Chondrocyte (in vitro differentiated cells): ENCODE data around the gene STARD3. TPM values are rescaled to one million over a fixed set of nuclear protein-coding genes. Genes with fewer than 3 reads are reported as not detected.

Experiments
- DNase-seq: peaks from one replicate; pipeline ENCODE4 v3.0.0; 2021; ENCODE audit warnings: mixed read lengths, low spot score
- H3K27ac Mint-ChIP-seq: one replicate; pipeline ENCODE4 v1.8.0; 2021; ENCODE audit warnings: mild to moderate bottlenecking, moderate library complexity, mixed read lengths; ENCODE audit not compliant: unreplicated experiment
- H3K27me3 Mint-ChIP-seq: 2 replicates; pipeline ENCODE4 v1.8.0; 2021; ENCODE audit warnings: low read depth, mixed read lengths
- H3K36me3 Mint-ChIP-seq: 2 replicates; pipeline ENCODE4 v1.8.0; 2021; ENCODE audit warnings: low read depth, mixed read lengths
- H3K4me1 Mint-ChIP-seq: 2 replicates; pipeline ENCODE4 v1.8.0; 2021; ENCODE audit warnings: low read depth, mild to moderate bottlenecking, mixed read lengths
- H3K4me3 Mint-ChIP-seq: one replicate; pipeline ENCODE4 v1.8.0; 2021; ENCODE audit warnings: mild to moderate bottlenecking, moderate library complexity, mixed read lengths; ENCODE audit not compliant: unreplicated experiment
- H3K9me3 Mint-ChIP-seq: 2 replicates; pipeline ENCODE4 v1.8.0; 2021; ENCODE audit warnings: low read depth, mixed read lengths
- total RNA-seq: library from RNA; stranded (reverse); gene quantifications from 3 replicates; pipeline ENCODE4 v1.2.1, GENCODE V29; 2021
- TF ChIP-seq, protein P1 (sequence below): fragments of 200-600 bp; sonication (generic); IDR thresholded peaks from 2 replicates; pipeline ENCODE4 v1.5.0; 2021; ENCODE audit warnings: antibody characterized with exemption, mild to moderate bottlenecking, moderate library complexity

STARD3 gene
- total RNA-seq, 1 donor from 2014 or later = 42.3 TPM

DNA sequence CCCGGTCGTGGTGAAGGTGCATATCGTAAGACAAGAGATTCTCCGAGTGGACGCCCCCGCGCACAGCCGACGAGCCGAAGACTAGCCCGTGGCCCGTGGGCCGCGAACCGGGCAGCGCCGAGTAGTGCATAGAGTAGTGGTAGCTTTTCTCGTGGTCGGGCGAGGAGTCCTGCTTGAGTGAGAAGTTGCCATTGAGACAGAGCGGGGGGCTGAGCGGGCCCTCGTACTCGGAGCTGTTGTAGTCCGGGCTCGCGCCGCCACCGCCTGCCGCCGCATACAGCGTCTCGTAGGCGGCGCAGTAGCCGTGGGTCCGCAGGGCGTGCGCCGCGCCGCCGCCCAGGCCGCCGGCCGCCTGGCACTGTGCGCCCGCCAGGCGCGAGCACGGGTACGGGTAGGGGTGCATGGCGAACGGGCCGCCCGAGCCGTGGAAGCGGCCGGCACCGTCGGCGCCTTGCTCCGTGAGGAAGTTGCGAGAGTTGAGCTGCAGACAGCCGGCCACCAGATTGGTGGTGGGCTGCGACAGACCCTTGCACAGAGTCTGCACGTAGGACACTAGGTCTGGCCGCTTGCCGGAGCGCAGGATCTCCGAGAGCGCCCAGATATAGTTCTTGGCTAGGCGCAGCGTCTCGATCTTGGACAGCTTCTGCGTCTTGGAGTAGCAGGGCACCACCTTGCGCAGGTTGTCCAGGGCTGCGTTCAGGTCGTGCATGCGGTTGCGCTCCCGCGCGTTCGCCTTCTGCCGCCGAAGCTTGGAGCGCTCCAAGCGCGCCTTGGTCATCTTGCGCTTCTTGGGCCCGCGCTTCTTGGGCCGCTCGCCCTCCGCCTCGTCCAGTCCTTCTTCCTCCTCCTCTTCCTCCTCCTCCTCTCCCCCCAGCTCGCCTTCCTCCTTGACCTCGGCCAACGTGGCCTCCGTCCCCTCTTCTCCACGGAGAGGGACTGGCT is 31.2 kb upstream of the STARD3 start:
- H3K9me3 Mint-ChIP-seq = no peaks in the 10 kb centered on the region
- no peak for DNase-seq
- H3K36me3 Mint-ChIP-seq = no peaks in the 10 kb centered on the region
- H3K4me1 Mint-ChIP-seq = peaks cover 7% of the 10 kb centered on the region
- peaks cover 63% of the 10 kb centered on the region for H3K27me3 Mint-ChIP-seq
- TF ChIP-seq, protein P1, sequence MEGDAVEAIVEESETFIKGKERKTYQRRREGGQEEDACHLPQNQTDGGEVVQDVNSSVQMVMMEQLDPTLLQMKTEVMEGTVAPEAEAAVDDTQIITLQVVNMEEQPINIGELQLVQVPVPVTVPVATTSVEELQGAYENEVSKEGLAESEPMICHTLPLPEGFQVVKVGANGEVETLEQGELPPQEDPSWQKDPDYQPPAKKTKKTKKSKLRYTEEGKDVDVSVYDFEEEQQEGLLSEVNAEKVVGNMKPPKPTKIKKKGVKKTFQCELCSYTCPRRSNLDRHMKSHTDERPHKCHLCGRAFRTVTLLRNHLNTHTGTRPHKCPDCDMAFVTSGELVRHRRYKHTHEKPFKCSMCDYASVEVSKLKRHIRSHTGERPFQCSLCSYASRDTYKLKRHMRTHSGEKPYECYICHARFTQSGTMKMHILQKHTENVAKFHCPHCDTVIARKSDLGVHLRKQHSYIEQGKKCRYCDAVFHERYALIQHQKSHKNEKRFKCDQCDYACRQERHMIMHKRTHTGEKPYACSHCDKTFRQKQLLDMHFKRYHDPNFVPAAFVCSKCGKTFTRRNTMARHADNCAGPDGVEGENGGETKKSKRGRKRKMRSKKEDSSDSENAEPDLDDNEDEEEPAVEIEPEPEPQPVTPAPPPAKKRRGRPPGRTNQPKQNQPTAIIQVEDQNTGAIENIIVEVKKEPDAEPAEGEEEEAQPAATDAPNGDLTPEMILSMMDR = no peak
- peak overlapping the region; percentile 28 for H3K4me3 Mint-ChIP-seq
- H3K27ac Mint-ChIP-seq = no peak overlapping the region

DNA sequence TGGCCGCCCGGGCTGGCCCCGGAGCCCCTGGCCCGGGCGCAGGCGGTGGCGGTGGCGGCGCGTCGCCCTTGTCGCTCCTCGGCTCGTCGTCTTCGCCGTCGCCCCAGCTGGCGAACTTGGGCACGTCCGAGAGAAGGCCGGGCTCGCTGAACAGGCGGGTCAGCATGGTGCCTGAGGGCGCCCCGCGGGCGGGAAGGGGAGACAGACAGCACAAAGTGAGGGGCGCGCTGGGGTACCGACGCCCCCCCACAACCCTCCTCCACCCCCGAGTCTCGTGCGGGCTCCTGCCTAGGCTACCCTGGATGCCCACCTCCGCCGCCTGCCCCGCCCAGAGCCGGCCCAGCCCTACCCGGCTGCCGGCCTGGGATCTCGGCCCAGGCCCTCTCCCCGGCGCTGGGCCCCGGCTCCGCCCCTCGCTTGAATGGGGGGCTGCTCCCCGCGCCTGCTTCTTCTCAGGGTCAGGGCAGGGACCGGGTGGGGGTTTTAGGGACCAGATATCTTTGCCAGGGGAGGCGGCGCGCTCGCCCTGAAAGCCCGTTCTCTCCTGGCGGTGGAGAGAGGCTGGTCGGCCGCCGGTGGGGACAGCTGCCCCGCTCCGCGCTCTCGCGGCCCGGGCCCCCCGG is 30.4 kb upstream of the STARD3 start:
- no peak overlapping the region for H3K27ac Mint-ChIP-seq
- TF ChIP-seq, protein P1 = no peak
- H3K4me3 Mint-ChIP-seq = no peak overlapping the region
- H3K36me3 Mint-ChIP-seq = no peaks in the 10 kb centered on the region
- H3K4me1 Mint-ChIP-seq = peaks cover 7% of the 10 kb centered on the region
- no peak for DNase-seq
- peaks cover 63% of the 10 kb centered on the region for H3K27me3 Mint-ChIP-seq
- no peaks in the 10 kb centered on the region for H3K9me3 Mint-ChIP-seq

DNA sequence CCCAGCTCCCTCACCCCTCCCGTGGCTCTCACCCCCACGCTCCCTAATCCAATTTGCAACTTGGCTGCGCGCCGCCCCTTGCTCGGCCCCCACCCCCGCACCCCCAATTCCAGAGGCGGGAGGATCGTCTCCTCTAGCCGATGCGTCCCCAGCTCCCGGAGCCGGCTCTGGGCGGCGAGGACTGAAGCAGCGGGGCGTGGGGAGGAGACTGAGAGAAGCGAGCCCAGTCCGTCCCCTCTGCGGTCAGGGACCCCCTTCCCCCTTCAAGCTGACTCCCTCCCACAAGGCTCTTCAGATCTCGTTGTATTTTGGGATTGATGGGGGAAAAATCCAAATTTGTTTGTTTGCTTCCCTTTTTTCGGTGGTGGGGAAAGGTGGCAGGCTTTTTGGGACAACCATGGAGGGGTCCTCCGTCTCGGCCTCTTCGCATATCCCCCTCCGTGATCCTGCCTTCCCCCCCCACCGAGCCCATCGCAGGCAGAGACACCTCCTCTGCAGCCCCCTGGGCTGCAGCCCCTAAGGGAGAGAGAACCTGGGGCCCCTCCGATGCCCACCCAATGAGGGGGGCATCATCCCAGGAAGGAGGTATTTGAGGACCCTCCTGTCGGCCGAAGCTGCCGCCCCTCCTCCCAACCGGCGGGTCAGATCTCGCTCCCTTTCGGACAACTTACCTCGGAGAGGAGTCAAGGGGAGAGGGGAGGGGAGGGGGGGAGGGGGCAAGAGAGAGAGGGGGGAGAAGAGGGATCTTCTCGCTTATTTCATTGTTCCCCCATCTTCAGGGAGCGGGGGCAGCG is 29.7 kb upstream of the STARD3 start:
- Mint-ChIP-seq H3K36me3 (no peaks in the 10 kb centered on the region), H3K4me3 (no peak overlapping the region), H3K27me3 (peaks cover 57% of the 10 kb centered on the region), H3K4me1 (peaks cover 7% of the 10 kb centered on the region), H3K9me3 (no peaks in the 10 kb centered on the region), H3K27ac (no peak overlapping the region)
- TF ChIP-seq, protein P1 = no peak
- DNase-seq = no peak

DNA sequence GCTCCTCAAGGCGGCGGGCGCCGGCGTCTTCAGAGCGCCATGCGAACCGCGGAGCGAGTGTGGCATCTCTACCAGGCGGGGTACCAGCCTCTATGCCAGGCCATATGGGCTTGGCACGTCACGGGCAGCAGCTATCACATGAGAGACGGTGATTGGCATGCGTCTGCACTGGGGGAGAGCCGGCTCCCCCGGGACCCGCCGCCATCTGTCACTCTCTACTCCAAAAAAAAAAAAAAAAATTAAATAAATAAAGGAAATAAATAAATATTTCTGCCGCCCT is 29.2 kb upstream of the STARD3 start, which contains the start of gene NEUROD2:
Gene NEUROD2, minus strand, starts transcription at position 70 of the 280 bp plus-strand sequence. CDS start 1,321 bp downstream, outside the sequence.
- Mint-ChIP-seq H3K27me3 (peaks cover 53% of the 10 kb centered on the region), H3K36me3 (no peaks in the 10 kb centered on the region), H3K9me3 (no peaks in the 10 kb centered on the region), H3K4me3 (no peak within 1 kb of the TSS), H3K27ac (no peak within 1 kb of the TSS), H3K4me1 (peaks cover 7% of the 10 kb centered on the region)
- no peak for DNase-seq
- TF ChIP-seq, protein P1 = no peak
